Endothelial cell of coronary artery (primary cell): Measurements from ENCODE around the gene SEM1. TPM values are rescaled to one million over a fixed set of nuclear protein-coding genes. Genes with fewer than 3 reads are reported as not detected.

Experiments used
- total RNA-seq: library from RNA; depleted of rRNA; stranded (reverse); fragments of >200 nt; gene quantifications from 2 replicates; pipeline ENCODE4 v1.2.3, GENCODE V29; 2014

The SEM1 gene
- 231 and 269 TPM in 2 replicates for total RNA-seq

DNA sequence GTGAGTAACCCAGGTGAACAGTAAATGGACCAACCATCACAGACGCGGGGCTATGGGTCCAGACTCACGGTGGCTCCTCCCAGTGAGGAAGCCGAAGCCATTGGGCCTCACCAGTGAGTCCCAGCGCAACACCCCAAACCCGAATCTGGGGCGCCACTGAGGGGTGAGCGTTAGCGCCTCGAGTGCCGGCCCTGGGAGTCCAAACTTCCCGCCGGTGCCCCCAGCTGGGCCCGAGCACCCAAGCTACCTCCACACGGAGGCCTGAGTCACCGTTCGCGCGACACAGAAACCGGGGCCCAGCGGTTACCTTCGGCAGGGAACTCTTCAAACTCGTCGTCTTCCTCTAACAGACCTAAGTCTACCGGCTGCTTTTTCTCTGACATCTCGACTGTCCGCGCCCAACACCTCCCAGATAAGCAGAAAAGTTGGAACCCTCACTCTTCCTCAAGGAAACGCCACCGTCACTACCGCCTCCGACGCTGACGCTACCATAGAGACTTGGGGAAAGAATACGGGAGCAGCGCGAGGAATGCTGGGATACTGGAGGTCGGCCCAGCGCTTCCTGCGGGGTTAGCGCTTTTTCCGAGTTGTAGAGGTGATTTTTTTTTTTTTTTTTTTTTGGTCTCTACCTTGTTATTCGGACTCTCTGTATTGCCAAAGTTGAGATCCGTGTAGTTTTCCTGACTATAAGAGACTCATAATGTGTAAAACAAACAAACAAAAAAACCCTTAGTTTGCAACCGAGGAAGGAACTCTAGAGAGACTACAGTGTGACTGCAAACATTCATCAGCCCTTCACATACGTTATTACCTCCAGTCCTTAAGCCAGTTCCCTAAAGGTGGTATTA, at the start of gene SEM1:
SEM1 (minus strand) TSS at position 466 of the 848 bp plus-strand sequence; CDS start at position 383, 83 bp downstream.

